ENCODE results near the gene SUPT3H. TPM values are rescaled to one million over a fixed set of nuclear protein-coding genes. Genes with fewer than 3 reads are reported as not detected.

SUPT3H gene
- total and polyA plus RNA-seq, 2 of the 8 experiments (the other 6 are each of a cell fraction or from before 2014, with no cell fraction given) = 18.8 to 23.0 TPM

DNA sequence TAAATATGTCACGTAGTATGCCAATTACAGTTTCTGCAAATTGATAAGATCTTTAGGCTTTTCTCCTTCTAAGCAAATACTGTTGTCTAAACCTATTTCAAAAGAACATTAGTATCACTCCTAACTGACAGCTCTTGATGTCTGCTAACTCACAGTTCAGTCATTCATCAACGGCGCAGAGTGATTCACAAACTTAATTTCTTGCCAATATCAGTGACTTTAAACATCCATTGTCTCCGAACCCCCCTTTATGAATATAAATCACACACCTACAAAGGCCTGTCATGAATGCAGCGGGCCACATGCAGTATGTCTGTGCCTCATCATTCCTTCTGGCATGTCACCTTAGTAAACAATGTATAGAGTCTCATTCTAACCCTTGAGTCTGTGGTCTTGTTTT, 569.6 kb downstream of the SUPT3H start:
- Histone ChIP-seq H2BK120ac (replicated peaks; ENCODE audit: low read depth, low read length) (no peak overlapping the region), H3K14ac (ENCODE audit: insufficient read length) (no peak overlapping the region), H2BK20ac (ENCODE audit: low read length) (no peak overlapping the region), H2BK5ac (ENCODE audit: low read depth, low read length) (no peak overlapping the region), H3K79me1 (ENCODE audit: low read depth, low read length) (no peaks in the 10 kb centered on the region), H3K27ac (ENCODE audit: low read depth, low read length) (no peak overlapping the region), H4K5ac (ENCODE audit: insufficient read length, low read depth, low read length) (no peak overlapping the region), H2AFZ (ENCODE audit: low read length) (no peak overlapping the region), H3K79me2 (ENCODE audit: control insufficient read depth in 1 of 2, insufficient read depth in 2 of 2, low read length in 2 of 2) (no peaks in the 10 kb centered on the region), H2AK5ac (ENCODE audit: low read depth, low read length) (no peak overlapping the region), H3K9me3 (ENCODE audit: insufficient read depth in 2 of 2, low read depth in 1 of 2, low read length in 1 of 2) (no peaks in the 10 kb centered on the region), H3K4ac (replicated peaks; ENCODE audit: insufficient read length, low read depth, low read length) (no peak overlapping the region), H2BK12ac (ENCODE audit: low read depth, low read length) (no peak overlapping the region), H3K4me2 (ENCODE audit: insufficient read depth in 1 of 2, low read depth in 2 of 2, low read length in 2 of 2) (no peak overlapping the region), H4K91ac (replicated peaks; ENCODE audit: insufficient read length, low read length) (no peak overlapping the region), H3K23ac (ENCODE audit: insufficient read length) (no peak overlapping the region), H4K8ac (ENCODE audit: extremely low read depth, insufficient read depth, low read length) (no peak overlapping the region), H2BK15ac (ENCODE audit: low read length) (no peak overlapping the region), H3K56ac (replicated peaks; ENCODE audit: insufficient read length, low read depth, low read length) (no peak overlapping the region), H4K20me1 (replicated peaks in 1 of 2; ENCODE audit: control insufficient read depth in 1 of 2, insufficient read depth in 2 of 2, low read length in 2 of 2) (no peaks in the 10 kb centered on the region), H3K18ac (ENCODE audit: extremely low read depth, low read length) (no peak overlapping the region), H3K23me2 (ENCODE audit: low read depth, low read length) (no peaks in the 10 kb centered on the region), H3K4me1 (replicated peaks in 1 of 4; ENCODE audit: control insufficient read depth in 3 of 4, insufficient read depth in 4 of 4, low read length in 3 of 4) (peaks cover 0 to 3% (median 0%) of the 10 kb centered on the region in 4 experiments; a peak in 1 of 7 replicates), H3K27me3 (replicated peaks in 1 of 4; ENCODE audit: control insufficient read depth in 3 of 4, extremely low read depth in 1 of 4, insufficient read depth in 3 of 4, low read length in 3 of 4) (no peaks in the 10 kb centered on the region), H3K36me3 (ENCODE audit: control insufficient read depth in 2 of 4, insufficient read depth in 4 of 4, low read length in 3 of 4) (no peaks in the 10 kb centered on the region), H3K9ac (replicated peaks in 1 of 4; ENCODE audit: extremely low read depth in 1 of 4, low read depth in 3 of 4, low read length in 3 of 4) (no peak overlapping the region), H3K4me3 (ENCODE audit: extremely low read depth in 1 of 4, insufficient read depth in 2 of 4, low read depth in 3 of 4, low read length in 4 of 4) (no peak overlapping the region)
- DNase-seq (ENCODE audit: low read depth in 1 of 2, low spot score in 2 of 2) (no peak), FAIRE-seq (no peak)
- CTCF ChIA-PET (ENCODE audit: partially characterized antibody) = interaction anchor here (0.5 to 1.5 kb wide), 4 partner anchors 12 to 1114 kb away, joined by 3 to 4 read pairs (median 3); no protein-coding TSS in a partner anchor
- WGBS, 2 experiments (ENCODE audit: extremely low coverage in 1 of 2, insufficient coverage in 1 of 2, insufficient read length in 1 of 2, insufficient replicate concordance in 2 of 2, low coverage in 1 of 2, low lambda C conversion rate in 2 of 2, missing lambda C conversion rate in 1 of 2) = 91% methylated on average over 5 of the region's 5 CpGs; no CpG with 5 or more reads in 1 of the 2 experiments
- POLR2A ChIA-PET (ENCODE audit: partially characterized antibody) = no interaction called here
- TF ChIP-seq ATF3 (IDR thresholded peaks at IDR 0.05; ENCODE audit: insufficient read depth, low read depth, low read length) (no peak), YY1 (IDR thresholded peaks at IDR 0.05; ENCODE audit: low read depth, low read length) (no peak), SIX5 (IDR thresholded peaks at IDR 0.05; ENCODE audit: low read depth, low read length) (no peak), NRF1 (IDR thresholded peaks at IDR 0.05; ENCODE audit: low read depth, low read length) (no peak), BRCA1 (IDR thresholded peaks at IDR 0.05; ENCODE audit: low read depth, low read length) (no peak), CBX8 (IDR thresholded peaks at IDR 0.05; ENCODE audit: borderline replicate concordance, low read depth, low read length) (no peak), JUN (IDR thresholded peaks at IDR 0.05; ENCODE audit: low read depth, low read length) (no peak), NANOG (IDR thresholded peaks at IDR 0.05; ENCODE audit: insufficient read depth, low read depth, low read length, poor library complexity, severe bottlenecking) (no peak)
- TF ChIP-seq, protein P1, sequence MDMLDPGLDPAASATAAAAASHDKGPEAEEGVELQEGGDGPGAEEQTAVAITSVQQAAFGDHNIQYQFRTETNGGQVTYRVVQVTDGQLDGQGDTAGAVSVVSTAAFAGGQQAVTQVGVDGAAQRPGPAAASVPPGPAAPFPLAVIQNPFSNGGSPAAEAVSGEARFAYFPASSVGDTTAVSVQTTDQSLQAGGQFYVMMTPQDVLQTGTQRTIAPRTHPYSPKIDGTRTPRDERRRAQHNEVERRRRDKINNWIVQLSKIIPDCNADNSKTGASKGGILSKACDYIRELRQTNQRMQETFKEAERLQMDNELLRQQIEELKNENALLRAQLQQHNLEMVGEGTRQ (IDR thresholded peaks at IDR 0.05; ENCODE audit: low read length) = no peak
